WTC11 (cell line): ENCODE data around the gene SUSD4.

Experiments used
- AFF4 ChIP-seq: sonication (generic); formaldehyde crosslinking; IDR thresholded peaks from 2 replicates; pipeline ENCODE4 v1.8.1; 2023; ENCODE audit warnings: mild to moderate bottlenecking, missing genetic modification reagents, borderline replicate concordance
- CTCF ChIP-seq: fragments of 200-600 bp; IDR thresholded peaks from 2 replicates; pipeline ENCODE4 v1.8.0; 2022; ENCODE audit warnings: antibody characterized with exemption
- FOXP1 ChIP-seq: sonication (generic); formaldehyde crosslinking; IDR thresholded peaks from 2 replicates; pipeline ENCODE4 v1.8.0; 2022; ENCODE audit warnings: missing genetic modification reagents, mild to moderate bottlenecking, moderate library complexity, borderline replicate concordance
- JUN ChIP-seq: sonication (generic); formaldehyde crosslinking; IDR thresholded peaks from 2 replicates; pipeline ENCODE4 v1.8.0; 2023; ENCODE audit warnings: mild to moderate bottlenecking, missing genetic modification reagents
- MAX ChIP-seq: sonication (generic); formaldehyde crosslinking; IDR thresholded peaks from 2 replicates; pipeline ENCODE4 v1.8.0; 2022; ENCODE audit warnings: mild to moderate bottlenecking, missing genetic modification reagents
- SP1 ChIP-seq: sonication (generic); formaldehyde crosslinking; conservative IDR thresholded peaks from 2 replicates; pipeline ENCODE4 v1.8.1; 2022; ENCODE audit warnings: missing genetic modification reagents
- USF2 ChIP-seq: sonication (generic); formaldehyde crosslinking; IDR thresholded peaks from 2 replicates; pipeline ENCODE4 v1.8.1; 2023; ENCODE audit warnings: mild to moderate bottlenecking, missing genetic modification reagents, moderate library complexity

GRCh38 chr1:223211323-223211985 is 152.5 kb downstream of the SUSD4 start:
- TF ChIP-seq CTCF (no peak), FOXP1 (CRISPR knock-in tag) (no peak), JUN (CRISPR knock-in tag) (no peak), AFF4 (no peak), SP1 (no peak), MAX (no peak), USF2 (no peak)
